Caco-2 (cell line): Measurements from ENCODE around the gene ZNF75A. TPM values are rescaled to one million over a fixed set of nuclear protein-coding genes. Genes with fewer than 3 reads are reported as not detected.

ENCODE experiments used
- Bru-seq: library from RNA; stranded (reverse); fragments of 400-500 nt; gene quantifications from one replicate; lab custom pipeline; 2021; lab: Mats Ljungman, UMichigan
- BruChase-seq, 2 experiments: library from RNA; stranded (reverse); fragments of 400-500 nt; gene quantifications; one replicate each; lab custom pipeline; 2021; lab: Mats Ljungman, UMichigan
- BruUV-seq: library from RNA; stranded (reverse); fragments of 400-500 nt; replicated peaks from 2 replicates; lab custom pipeline; 2021; lab: Mats Ljungman, UMichigan
- CTCF ChIA-PET: fragments of 300-600 bp; sonication (Branson Sonifier 250); formaldehyde crosslinking; loops from one replicate; lab custom pipeline; 2022; ENCODE audit warnings: antibody characterized with exemption; lab: Charles Lee
- POLR2A ChIA-PET: fragments of 300-600 bp; sonication (Branson Sonifier 250); formaldehyde crosslinking; loops from one replicate; lab custom pipeline; 2022; ENCODE audit warnings: antibody characterized with exemption; lab: Charles Lee
- DNase-seq, 2 experiments: peaks; one replicate each; pipeline versions ENCODE4 v3.0.0 to v3.0.0-alpha.2; 2020 to 2022
- H3K27me3 ChIP-seq: replicated peaks from 2 replicates; pipeline ENCODE4 v1.6.0; 2011; ENCODE audit warnings: low read length; ENCODE audit not compliant: control insufficient read depth, insufficient read depth
- H3K36me3 ChIP-seq: 2 replicates; pipeline ENCODE4 v1.5.1; 2011; ENCODE audit warnings: low read length; ENCODE audit not compliant: control insufficient read depth, insufficient read depth
- H3K4me1 ChIP-seq: fragments of 250-450 bp; sonication (Bioruptor Pico); 2 replicates; pipeline ENCODE4 v1.5.1; 2020; ENCODE audit warnings: mild to moderate bottlenecking
- H3K4me3 ChIP-seq: 2 replicates; pipeline ENCODE4 v1.5.1; 2011; ENCODE audit warnings: low read depth, mild to moderate bottlenecking, control low read depth, low read length
- H3K9me3 ChIP-seq: fragments of 250-450 bp; sonication (Bioruptor Pico); 2 replicates; pipeline ENCODE4 v1.5.1; 2020; ENCODE audit warnings: mild to moderate bottlenecking, moderate library complexity
- H3K27ac Mint-ChIP-seq: one replicate; pipeline ENCODE4 v1.8.0; 2022; ENCODE audit warnings: mixed read lengths; ENCODE audit not compliant: unreplicated experiment
- H3K27me3 Mint-ChIP-seq: one replicate; pipeline ENCODE4 v1.8.0; 2022; ENCODE audit warnings: mixed read lengths; ENCODE audit not compliant: insufficient read depth, unreplicated experiment
- H3K36me3 Mint-ChIP-seq: one replicate; pipeline ENCODE4 v1.8.0; 2022; ENCODE audit warnings: mild to moderate bottlenecking, mixed read lengths; ENCODE audit not compliant: insufficient read depth, unreplicated experiment
- H3K4me1 Mint-ChIP-seq: one replicate; pipeline ENCODE4 v1.8.0; 2022; ENCODE audit warnings: low read depth, mixed read lengths; ENCODE audit not compliant: unreplicated experiment
- H3K4me3 Mint-ChIP-seq: one replicate; pipeline ENCODE4 v1.8.0; 2022; ENCODE audit warnings: mild to moderate bottlenecking, moderate library complexity, mixed read lengths; ENCODE audit not compliant: unreplicated experiment
- H3K9me3 Mint-ChIP-seq: one replicate; pipeline ENCODE4 v1.8.0; 2022; ENCODE audit warnings: mixed read lengths; ENCODE audit not compliant: unreplicated experiment
- CTCF ChIP-seq, 2 experiments: fragments of 200-600 bp in 1 of 2; IDR thresholded peaks; 1 replicate in 1 of 2; 2 replicates in 1 of 2; pipeline versions ENCODE4 v1.5.1 to v1.8.0; 2011 to 2022; ENCODE audit warnings: antibody characterized with exemption in 1 of 2, control low read depth in 1 of 2, inconsistent platforms in 1 of 2, low read depth in 1 of 2, low read length in 1 of 2, mild to moderate bottlenecking in 1 of 2, moderate library complexity in 1 of 2; ENCODE audit not compliant: insufficient read depth in 1 of 2, severe bottlenecking in 1 of 2, unreplicated experiment in 1 of 2
- intact Hi-C: fragments of 100-400 bp; cut with micrococcal nuclease; formaldehyde crosslinking; loops from one replicate; pipeline ENCODE4 v1.10.0; 2022; ENCODE audit not compliant: unreplicated experiment
- long read RNA-seq: library from polyadenylated mRNA; stranded (forward); transcript quantifications from one replicate; pipeline ENCODE4 v2.0.0, GENCODE V29; 2022
- total RNA-seq: library from RNA; stranded (reverse); gene quantifications from 2 replicates; pipeline ENCODE4 v1.2.3, GENCODE V29; 2022

The ZNF75A gene
- total RNA-seq (28.4 and 29.1 TPM in 2 replicates), Bru-seq, nascent RNA (percentile 81 among the genes with signal in this experiment), BruChase-seq, experiment 1, labeled RNA remaining after a 2-hour chase (percentile 84 among the genes with signal in this experiment), BruChase-seq, experiment 2, labeled RNA remaining after a 6-hour chase (percentile 76 among the genes with signal in this experiment)
- long read RNA-seq, partial matches to known transcripts, result 3 of 10 reads
- long read RNA-seq, other reads (novel, unspliced or antisense), result 4 of 10 reads

- BruUV-seq, result no TSS peak
- no peaks in the 10 kb centered on the region for H3K4me1 ChIP-seq
- peak within 1 kb of the TSS; percentile 73 for H3K4me3 ChIP-seq
- H3K27me3 ChIP-seq, result no peaks in the 10 kb centered on the region
- DNase-seq, result peak; percentile 83 to 86
- Mint-ChIP-seq H3K27ac (peak within 1 kb of the TSS; percentile 32), H3K36me3 (peaks cover 41% of the 10 kb centered on the region), H3K4me3 (peak within 1 kb of the TSS; percentile 68), H3K27me3 (no peaks in the 10 kb centered on the region), H3K4me1 (no peaks in the 10 kb centered on the region), H3K9me3 (peaks cover 4% of the 10 kb centered on the region)
- ChIA-PET CTCF (interaction anchor here (0.6 to 0.7 kb wide), 2 partner anchors 41 to 138 kb away, joined by 3 to 4 read pairs; partner anchors contain the start of genes NAA60 and ZNF597), POLR2A (interaction anchor here (0.5 to 1.6 kb wide), 6 partner anchors 9 to 138 kb away, joined by 3 to 10 read pairs (median 6); partner anchors contain the start of genes NAA60, ZNF174, ZNF597 and ZSCAN32)
- no peak for TF ChIP-seq CTCF (IDR thresholded peaks at IDR 0.05; ENCODE audit: insufficient read depth in 1 of 2, low read depth in 1 of 2, low read length in 1 of 2, severe bottlenecking in 1 of 2, unreplicated experiment in 1 of 2)
- no peaks in the 10 kb centered on the region; the same call in 1 of the 2 replicates for H3K36me3 ChIP-seq
- intact Hi-C loops, result loop anchor here (1.0 kb wide), 1 partner anchor 41 kb away; no protein-coding TSS in a partner anchor
- no peaks in the 10 kb centered on the region for H3K9me3 ChIP-seq
Measured at GRCh38 chr16:3305109-3306068, at the start of gene ZNF75A, which contains the start of gene TIGD7. Gene ZNF75A (plus strand): TSS chr16:3305497. CDS start chr16:3308429, 2,932 bp downstream. Gene TIGD7 (minus strand): TSS chr16:3305430. CDS start chr16:3300614, 4,816 bp downstream.

- no peak within 1 kb of the TSS for H3K4me3 Mint-ChIP-seq
- no peaks in the 10 kb centered on the region for H3K4me1 Mint-ChIP-seq
- H3K27ac Mint-ChIP-seq, result no peak within 1 kb of the TSS
- no peaks in the 10 kb centered on the region for H3K36me3 Mint-ChIP-seq
- no peaks in the 10 kb centered on the region for H3K36me3 ChIP-seq
- intact Hi-C loops, result no loop called here
- no peak for TF ChIP-seq CTCF (IDR thresholded peaks at IDR 0.05; ENCODE audit: insufficient read depth in 1 of 2, low read depth in 1 of 2, low read length in 1 of 2, severe bottlenecking in 1 of 2, unreplicated experiment in 1 of 2)
- no peaks in the 10 kb centered on the region for H3K9me3 Mint-ChIP-seq
- no peaks in the 10 kb centered on the region for H3K4me1 ChIP-seq
- H3K27me3 ChIP-seq, result no peaks in the 10 kb centered on the region
- H3K4me3 ChIP-seq, result no peak within 1 kb of the TSS
- ChIA-PET POLR2A (interaction anchor here (0.5 to 0.7 kb wide), 2 partner anchors 26 to 205 kb away, joined by 3 to 8 read pairs; no protein-coding TSS in a partner anchor), CTCF (no interaction called here)
- no peaks in the 10 kb centered on the region for H3K9me3 ChIP-seq
- no peak for DNase-seq
- no peaks in the 10 kb centered on the region for H3K27me3 Mint-ChIP-seq
- BruUV-seq, result no TSS peak
Measured at GRCh38 chr16:3256146-3256865, 49.0 kb upstream of the ZNF75A start, which contains the start of gene MEFV. Gene MEFV (minus strand): TSS chr16:3256633. CDS start chr16:3256587, 46 bp downstream.
